GM19238 (cell line): ENCODE data around the gene MRPL10.

Experiments used
- DNase-seq: peaks from one replicate; pipeline ENCODE4 v3.0.0; 2011; ENCODE audit warnings: low spot score; ENCODE audit not compliant: insufficient read length

The MRPL10 gene

GRCh38 chr17:47840001-47840741, 8.8 kb upstream of the MRPL10 start:
- DNase-seq = no peak

GRCh38 chr17:47839071-47839470, 7.7 kb upstream of the MRPL10 start:
- no peak for DNase-seq

- DNase-seq = no peak
These were observed 7.3 kb upstream of the MRPL10 start for GRCh38 chr17:47838636-47839035.

- no peak for DNase-seq
These were observed 6.2 kb upstream of the MRPL10 start for GRCh38 chr17:47837401-47838039.

- DNase-seq = no peak
These were observed 5.3 kb upstream of the MRPL10 start for GRCh38 chr17:47836601-47837000.

GRCh38 chr17:47834756-47835155, 3.4 kb upstream of the MRPL10 start:
- DNase-seq = no peak

- no peak for DNase-seq
These were observed 590 bp upstream of the MRPL10 start for GRCh38 chr17:47831934-47832327.

- no peak for DNase-seq
These were observed 842 bp downstream of the MRPL10 start for GRCh38 chr17:47830396-47831002.

GRCh38 chr17:47829870-47830269, 1.5 kb downstream of the MRPL10 start:
- no peak for DNase-seq

- DNase-seq = no peak
These were observed 7.8 kb downstream of the MRPL10 start for GRCh38 chr17:47823519-47823918.

GRCh38 chr17:47822785-47823184, 8.6 kb downstream of the MRPL10 start:
- no peak for DNase-seq

- DNase-seq = peak; percentile 95
These were observed 9.6 kb downstream of the MRPL10 start, which contains the start of gene OSBPL7 for GRCh38 chr17:47821424-47822391. TSS of gene OSBPL7 (minus strand) at chr17:47821794. CDS start at chr17:47820278, 1,516 bp downstream.

GRCh38 chr17:47821031-47821423, 10.3 kb downstream of the MRPL10 start:
- DNase-seq = no peak

- DNase-seq = no peak
These were observed 11.1 kb downstream of the MRPL10 start for GRCh38 chr17:47820033-47820789.

GRCh38 chr17:47819475-47819874, 11.9 kb downstream of the MRPL10 start:
- DNase-seq = no peak

GRCh38 chr17:47818002-47818695, 13.2 kb downstream of the MRPL10 start:
- DNase-seq = no peak

- no peak for DNase-seq
These were observed 14.4 kb downstream of the MRPL10 start for GRCh38 chr17:47816947-47817346.

- no peak for DNase-seq
These were observed 15.1 kb downstream of the MRPL10 start for GRCh38 chr17:47816111-47816735.

- no peak for DNase-seq
These were observed 16.0 kb downstream of the MRPL10 start for GRCh38 chr17:47815106-47815918.
